Activated naive CD8-positive, alpha-beta T cell (primary cell): ENCODE results near the gene CACNG7.
"Not testable (repeated sequence)": the region's sequence is repeated elsewhere in the genome, so short reads cannot be mapped to it uniquely, and the experiment has no call there.

Source experiments
- H3K27ac Mint-ChIP-seq: one replicate; pipeline ENCODE4 v1.8.0; 2021; ENCODE audit warnings: mixed read lengths
- H3K27me3 Mint-ChIP-seq: one replicate; pipeline ENCODE4 v1.8.0; 2021; ENCODE audit warnings: mixed read lengths
- H3K36me3 Mint-ChIP-seq: one replicate; pipeline ENCODE4 v1.8.0; 2021; ENCODE audit warnings: mixed read lengths
- H3K4me1 Mint-ChIP-seq: one replicate; pipeline ENCODE4 v1.8.0; 2021; ENCODE audit warnings: low read depth, mixed read lengths
- H3K4me3 Mint-ChIP-seq: one replicate; pipeline ENCODE4 v1.8.0; 2021; ENCODE audit warnings: mild to moderate bottlenecking, mixed read lengths
- H3K9me3 Mint-ChIP-seq: one replicate; pipeline ENCODE4 v1.8.0; 2021; ENCODE audit warnings: low read depth, mixed read lengths

Gene CACNG7, protein sequence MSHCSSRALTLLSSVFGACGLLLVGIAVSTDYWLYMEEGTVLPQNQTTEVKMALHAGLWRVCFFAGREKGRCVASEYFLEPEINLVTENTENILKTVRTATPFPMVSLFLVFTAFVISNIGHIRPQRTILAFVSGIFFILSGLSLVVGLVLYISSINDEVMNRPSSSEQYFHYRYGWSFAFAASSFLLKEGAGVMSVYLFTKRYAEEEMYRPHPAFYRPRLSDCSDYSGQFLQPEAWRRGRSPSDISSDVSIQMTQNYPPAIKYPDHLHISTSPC

DNA sequence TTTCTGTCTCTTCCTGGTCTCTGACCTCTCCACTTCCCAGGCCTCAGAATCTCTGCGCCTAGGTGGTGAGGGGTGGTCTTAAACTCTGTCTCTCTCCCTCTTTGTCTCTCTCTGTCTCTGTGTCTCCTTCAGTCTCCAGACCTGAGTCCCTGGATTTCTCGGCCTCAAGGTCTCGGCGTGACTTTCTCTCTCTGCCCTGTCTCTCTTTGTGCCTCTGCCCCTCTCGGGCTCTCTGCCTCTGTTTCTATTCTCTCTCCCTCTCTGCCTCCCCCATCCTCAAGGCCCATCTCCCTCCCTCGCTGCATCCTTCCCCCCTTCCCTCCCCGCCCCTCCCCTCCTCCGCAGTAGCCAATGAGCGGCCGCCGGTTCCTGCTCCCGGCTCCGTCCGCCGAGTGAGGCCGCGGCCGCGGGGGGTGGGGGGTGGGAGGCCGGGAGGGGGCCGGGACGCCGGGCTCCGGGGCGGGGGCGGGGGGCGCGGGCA is at the start of gene CACNG7:
CACNG7 (plus strand) TSS at position 344 of the 481 bp plus-strand sequence. CDS start 3,554 bp downstream, outside the sequence.
- Mint-ChIP-seq H3K4me3 (peak within 1 kb of the TSS; percentile 67), H3K4me1 (peaks cover 21% of the 10 kb centered on the region), H3K27me3 (peaks cover 56% of the 10 kb centered on the region), H3K36me3 (no peaks in the 10 kb centered on the region), H3K27ac (no peak within 1 kb of the TSS), H3K9me3 (no peaks in the 10 kb centered on the region)

DNA sequence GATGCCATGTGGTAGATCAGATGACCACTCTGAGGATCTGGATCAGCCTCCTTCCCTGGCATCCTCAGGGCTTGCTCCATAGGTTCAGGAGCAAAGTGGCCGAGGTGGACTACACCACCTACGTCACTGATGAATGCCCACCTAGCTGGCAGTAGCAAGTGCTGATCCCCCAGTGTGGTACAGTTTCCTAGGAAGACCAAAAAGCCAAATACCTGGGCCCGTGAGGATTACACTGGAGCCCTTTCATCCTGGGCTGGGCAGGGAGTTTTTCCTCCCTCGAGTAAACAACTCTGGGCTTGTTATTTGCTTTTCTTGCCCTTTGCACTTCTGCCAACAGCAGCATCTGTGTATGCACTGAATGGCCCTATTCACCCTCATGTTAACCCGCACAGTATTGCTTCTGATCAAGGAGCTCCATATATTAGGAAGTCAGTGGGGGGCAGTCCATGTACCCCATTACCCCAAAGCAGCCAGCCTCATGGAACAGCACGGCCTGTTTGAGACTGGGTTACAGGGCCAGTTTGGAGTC is 44.7 kb upstream of the CACNG7 start:
- no peak overlapping the region for H3K27ac Mint-ChIP-seq
- no peaks in the 10 kb centered on the region for H3K9me3 Mint-ChIP-seq
- H3K4me1 Mint-ChIP-seq, result peaks cover 26% of the 10 kb centered on the region
- H3K4me3 Mint-ChIP-seq, result no peak overlapping the region
- H3K27me3 Mint-ChIP-seq, result no peaks in the 10 kb centered on the region
- H3K36me3 Mint-ChIP-seq, result no peaks in the 10 kb centered on the region

DNA sequence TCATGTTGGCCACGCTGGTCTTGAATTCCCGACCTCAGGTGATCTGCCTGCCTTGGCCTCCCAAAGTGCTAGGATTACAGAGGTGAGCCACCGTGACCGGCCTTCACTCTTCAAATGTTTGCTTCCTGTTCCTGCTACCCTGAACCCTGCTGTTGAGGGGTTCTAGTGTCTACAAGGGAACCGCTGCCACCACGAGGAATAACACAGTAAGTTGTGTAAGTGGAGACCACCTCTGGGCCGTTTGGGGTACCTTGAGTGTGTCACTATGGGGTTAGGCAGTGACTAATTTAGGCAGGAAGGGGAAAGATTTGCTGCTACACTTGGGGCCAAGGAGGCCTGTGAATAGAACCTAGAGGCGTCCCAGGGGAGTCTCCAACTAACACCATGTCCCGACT is 43.6 kb upstream of the CACNG7 start:
- H3K27ac Mint-ChIP-seq, result no peak overlapping the region

GRCh38 chr19:53865918-53866864 is 42.9 kb upstream of the CACNG7 start:
- peak overlapping the region; percentile 82 for H3K4me3 Mint-ChIP-seq
- H3K27ac Mint-ChIP-seq, result peak overlapping the region; percentile 85
- no peaks in the 10 kb centered on the region for H3K9me3 Mint-ChIP-seq

More for the DNA sequence above, 43.6 kb upstream of the CACNG7 start:
- H3K27me3 Mint-ChIP-seq, result no peaks in the 10 kb centered on the region
- peak overlapping the region; percentile 59 for H3K4me3 Mint-ChIP-seq
- no peaks in the 10 kb centered on the region for H3K9me3 Mint-ChIP-seq
- H3K4me1 Mint-ChIP-seq, result peaks cover 31% of the 10 kb centered on the region
- no peaks in the 10 kb centered on the region for H3K36me3 Mint-ChIP-seq

GRCh38 chr19:53866865-53867224 is 42.2 kb upstream of the CACNG7 start:
- no peaks in the 10 kb centered on the region for H3K27me3 Mint-ChIP-seq
- peak overlapping the region; percentile 85 for H3K27ac Mint-ChIP-seq
- H3K4me1 Mint-ChIP-seq, result peaks cover 42% of the 10 kb centered on the region
- peak overlapping the region; percentile 82 for H3K4me3 Mint-ChIP-seq
- no peaks in the 10 kb centered on the region for H3K9me3 Mint-ChIP-seq
- H3K36me3 Mint-ChIP-seq, result no peaks in the 10 kb centered on the region

More at GRCh38 chr19:53865918-53866864, 42.9 kb upstream of the CACNG7 start:
- H3K4me1 Mint-ChIP-seq, result peaks cover 37% of the 10 kb centered on the region
- H3K27me3 Mint-ChIP-seq, result no peaks in the 10 kb centered on the region
- no peaks in the 10 kb centered on the region for H3K36me3 Mint-ChIP-seq

DNA sequence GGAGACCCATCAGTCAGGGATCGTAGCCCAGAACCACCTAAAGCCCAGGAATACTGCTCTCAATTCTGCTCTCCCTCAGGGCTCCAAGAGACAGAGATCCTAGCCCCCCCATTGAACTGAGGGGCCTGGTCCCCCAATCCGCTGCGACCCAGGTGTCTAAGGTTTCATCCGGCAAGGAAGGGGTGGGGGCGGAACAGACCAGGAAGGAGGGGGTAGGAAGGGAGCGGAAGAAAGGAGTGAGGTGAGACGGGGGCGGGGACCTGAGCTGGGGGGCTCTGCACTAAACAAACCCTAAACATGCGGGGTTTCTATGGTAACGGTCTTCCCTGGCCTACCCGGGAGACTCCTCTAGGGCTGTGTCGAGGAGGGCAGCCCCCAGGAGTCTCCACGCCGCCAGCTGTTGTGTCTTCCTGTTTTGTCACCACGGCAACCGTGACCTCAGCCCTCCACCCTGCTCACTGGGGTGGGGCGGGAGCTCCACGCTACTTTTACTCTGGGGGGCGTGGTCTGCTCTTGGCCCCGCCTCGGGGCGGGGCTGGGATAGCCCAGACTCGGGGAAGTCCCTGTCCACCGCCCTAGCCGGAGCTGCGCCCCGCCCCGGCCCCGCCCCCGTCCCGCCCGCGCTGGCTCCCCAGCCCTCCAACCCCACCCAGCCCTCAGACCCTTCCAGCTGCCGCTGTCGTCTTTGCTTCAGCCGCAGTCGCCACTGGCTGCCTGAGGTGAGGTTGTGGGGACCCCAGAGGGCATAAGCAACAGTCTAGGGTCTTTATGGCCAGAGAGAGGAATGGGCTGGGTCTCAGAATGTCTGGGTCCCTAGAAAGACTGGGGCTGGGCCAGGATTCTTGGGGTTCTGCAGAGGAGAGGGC is 41.6 kb upstream of the CACNG7 start, which contains the start of gene MYADM:
MYADM (plus strand) TSS at position 659 of the 866 bp plus-strand sequence. CDS start 5,647 bp downstream, outside the sequence.
- Mint-ChIP-seq H3K4me3 (peak within 1 kb of the TSS; percentile 95), H3K4me1 (peaks cover 43% of the 10 kb centered on the region), H3K27ac (peak within 1 kb of the TSS; percentile 85), H3K27me3 (no peaks in the 10 kb centered on the region), H3K36me3 (no peaks in the 10 kb centered on the region), H3K9me3 (no peaks in the 10 kb centered on the region)

DNA sequence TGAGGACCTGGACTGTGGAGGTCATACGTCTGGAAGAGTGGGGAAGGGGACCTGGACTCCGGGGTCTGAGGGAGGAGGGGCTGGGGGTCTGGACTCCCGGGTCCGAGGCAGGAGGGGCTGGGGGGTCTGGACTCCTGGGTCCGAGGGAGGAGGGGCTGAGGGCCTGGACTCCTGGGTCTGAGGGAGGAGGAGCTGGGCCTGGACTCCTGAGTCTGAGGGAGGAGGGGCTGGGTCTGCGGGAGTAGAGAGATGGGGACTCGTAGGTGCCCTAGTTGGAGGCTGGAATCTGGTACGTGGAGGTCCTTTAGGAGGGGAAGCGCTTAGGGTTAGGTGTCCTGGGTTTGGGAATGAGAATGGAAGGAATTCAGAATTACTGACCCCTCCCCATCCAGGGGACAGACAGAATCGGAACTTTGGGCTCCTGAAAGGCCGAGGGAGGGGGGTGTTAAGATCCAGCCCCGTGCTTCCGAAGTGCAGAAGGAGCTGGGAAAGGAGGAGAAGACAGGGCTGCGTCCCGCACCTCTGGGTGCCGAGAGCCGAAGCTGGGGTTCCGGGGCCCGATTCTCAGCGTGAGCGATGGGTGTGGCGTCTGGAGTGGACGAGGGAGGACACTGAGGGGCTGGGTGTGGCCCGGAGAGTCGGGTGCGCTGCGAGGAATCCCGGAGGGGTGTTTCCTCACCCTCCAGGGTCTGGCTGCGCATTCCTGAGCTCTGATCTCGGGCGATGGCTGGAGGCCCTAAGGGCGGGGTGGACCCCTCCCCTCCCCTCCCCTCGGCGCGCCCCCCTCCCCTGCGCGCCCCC is 40.8 kb upstream of the CACNG7 start:
- Mint-ChIP-seq H3K4me1 (peaks cover 48% of the 10 kb centered on the region), H3K4me3 (peak overlapping the region; percentile 95), H3K27me3 (no peaks in the 10 kb centered on the region), H3K9me3 (no peaks in the 10 kb centered on the region), H3K27ac (peak overlapping the region; percentile 76), H3K36me3 (no peaks in the 10 kb centered on the region)

DNA sequence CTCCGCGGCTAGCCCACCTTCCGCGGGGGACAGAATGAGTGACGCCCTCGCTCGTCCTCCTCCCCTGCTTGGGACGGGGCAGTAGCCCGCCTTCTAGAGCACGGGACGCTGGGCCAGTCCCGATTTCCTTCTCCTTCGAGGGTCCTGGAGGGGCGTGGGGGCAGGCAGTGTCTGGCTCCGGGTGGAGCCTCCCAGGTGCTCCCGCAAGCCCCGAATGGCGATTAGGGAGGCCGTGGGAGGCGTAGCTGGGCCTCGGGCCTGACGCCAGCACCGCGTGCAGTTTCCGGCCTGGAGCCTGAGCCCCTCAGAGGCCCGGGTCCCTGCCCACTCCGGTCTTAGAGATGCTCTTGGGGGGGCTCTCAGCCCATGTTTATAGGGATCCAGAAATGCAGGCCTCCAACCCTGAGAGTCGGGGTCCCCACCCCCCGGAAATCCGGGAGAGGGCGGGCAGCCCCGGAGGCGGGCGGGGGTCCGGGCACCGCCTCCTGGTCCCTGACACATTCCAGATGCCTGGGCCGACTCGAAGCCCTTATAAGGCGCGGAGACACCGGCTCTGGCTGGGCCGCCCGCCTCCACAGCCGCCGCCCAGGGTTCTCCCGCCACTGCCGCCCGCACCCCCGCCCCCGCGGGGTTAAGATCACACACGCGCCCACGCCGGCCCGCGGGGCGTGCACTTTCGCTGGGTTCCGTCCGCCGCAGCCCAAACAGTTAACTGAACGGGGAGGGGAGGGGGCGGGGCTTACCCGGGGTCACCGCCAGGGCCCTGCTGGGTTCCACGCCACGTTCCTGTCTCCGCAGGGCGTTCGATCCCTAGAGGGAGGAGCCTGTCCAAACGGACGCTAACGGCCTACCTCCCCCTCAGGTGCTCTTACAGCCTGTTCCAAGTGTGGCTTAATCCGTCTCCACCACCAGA is 39.9 kb upstream of the CACNG7 start:
- H3K4me3 Mint-ChIP-seq, result peak overlapping the region; percentile 79
- peaks cover 57% of the 10 kb centered on the region for H3K4me1 Mint-ChIP-seq
- no peaks in the 10 kb centered on the region for H3K27me3 Mint-ChIP-seq
- H3K27ac Mint-ChIP-seq, result peak overlapping the region; percentile 41
- H3K9me3 Mint-ChIP-seq, result no peaks in the 10 kb centered on the region
- H3K36me3 Mint-ChIP-seq, result peaks cover 6% of the 10 kb centered on the region

DNA sequence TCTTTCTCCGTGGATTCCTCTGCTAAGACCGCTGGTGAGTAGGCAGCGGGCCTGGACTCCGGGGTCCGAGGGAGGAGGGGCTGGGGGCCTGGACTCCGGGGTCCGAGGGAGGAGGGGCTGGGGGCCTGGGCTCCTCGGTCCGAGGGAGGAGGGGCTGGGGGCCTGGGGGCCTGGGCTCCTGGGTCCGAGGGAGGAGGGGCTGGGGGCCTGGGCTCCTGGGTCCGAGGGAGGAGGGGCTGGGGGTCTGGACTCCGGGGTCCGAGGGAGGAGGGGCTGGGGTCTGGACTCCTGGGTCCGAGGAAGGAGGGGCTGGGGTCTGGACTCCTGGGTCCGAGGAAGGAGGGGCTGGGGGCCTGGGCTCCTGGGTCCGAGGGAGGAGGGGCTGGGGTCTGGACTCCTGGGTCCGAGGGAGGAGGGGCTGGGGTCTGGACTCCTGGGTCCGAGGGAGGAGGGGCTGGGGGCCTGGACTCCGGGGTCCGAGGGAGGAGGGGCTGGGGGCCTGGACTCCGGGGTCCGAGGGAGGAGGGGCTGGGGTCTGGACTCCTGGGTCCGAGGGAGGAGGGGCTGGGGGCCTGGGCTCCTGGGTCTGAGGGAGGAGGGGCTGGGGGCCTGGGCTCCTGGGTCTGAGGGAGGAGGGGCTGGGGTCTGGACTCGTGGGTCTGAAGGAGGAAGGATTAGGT is 39.1 kb upstream of the CACNG7 start:
- peak overlapping the region; percentile 79 for H3K4me3 Mint-ChIP-seq
- H3K27me3 Mint-ChIP-seq, H3K27ac Mint-ChIP-seq, H3K9me3 Mint-ChIP-seq: not testable (repeated sequence)
- H3K4me1 Mint-ChIP-seq, result peaks cover 65% of the 10 kb centered on the region
- H3K36me3 Mint-ChIP-seq, result peaks cover 11% of the 10 kb centered on the region

DNA sequence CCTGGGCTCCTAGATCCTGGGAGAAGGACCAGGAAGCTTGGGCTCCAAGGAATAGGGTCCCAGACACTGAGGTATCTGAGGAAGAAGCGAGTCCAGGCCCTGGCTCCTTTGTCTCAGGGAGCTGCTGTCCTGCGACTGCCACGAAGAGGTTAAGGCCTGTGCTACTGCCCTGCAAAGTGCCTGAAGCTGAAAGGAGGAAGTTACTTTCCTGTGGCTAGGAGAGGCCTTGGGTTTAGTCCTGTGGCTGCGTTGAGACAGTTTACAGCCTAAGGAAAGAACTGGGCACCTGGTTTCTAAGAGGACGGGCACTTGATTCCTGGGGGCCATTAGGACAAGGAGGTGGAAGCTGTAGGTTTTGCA is 38.6 kb upstream of the CACNG7 start:
- no peaks in the 10 kb centered on the region for H3K27me3 Mint-ChIP-seq
- peak overlapping the region; percentile 16 for H3K27ac Mint-ChIP-seq
- H3K4me1 Mint-ChIP-seq, result peaks cover 67% of the 10 kb centered on the region
- peak overlapping the region; percentile 67 for H3K4me3 Mint-ChIP-seq
- no peaks in the 10 kb centered on the region for H3K9me3 Mint-ChIP-seq
- H3K36me3 Mint-ChIP-seq, result peaks cover 11% of the 10 kb centered on the region

DNA sequence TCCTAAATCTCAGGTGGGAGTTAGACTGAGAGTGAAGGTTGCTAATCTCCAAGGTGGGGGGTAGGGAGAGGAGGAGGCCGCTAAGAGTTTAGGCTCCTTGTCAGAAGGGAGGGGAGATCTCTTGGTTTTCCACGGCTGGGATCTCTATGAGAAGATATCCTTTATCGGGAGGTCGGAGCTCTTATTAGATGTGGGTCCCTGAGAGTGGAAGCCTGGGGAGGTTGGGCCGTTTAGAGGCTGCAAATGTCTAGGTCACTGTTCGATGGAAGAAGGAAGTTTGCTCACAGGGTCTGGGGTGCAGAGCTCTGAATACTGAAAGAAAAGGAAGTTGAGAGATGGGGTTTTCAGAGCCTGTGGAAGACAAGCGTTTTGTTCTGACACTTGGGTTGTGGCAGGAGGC is 37.6 kb upstream of the CACNG7 start:
- Mint-ChIP-seq H3K27ac (peak overlapping the region; percentile 30), H3K4me1 (peaks cover 65% of the 10 kb centered on the region), H3K4me3 (peak overlapping the region; percentile 14), H3K9me3 (no peaks in the 10 kb centered on the region), H3K27me3 (no peaks in the 10 kb centered on the region), H3K36me3 (peaks cover 11% of the 10 kb centered on the region)

DNA sequence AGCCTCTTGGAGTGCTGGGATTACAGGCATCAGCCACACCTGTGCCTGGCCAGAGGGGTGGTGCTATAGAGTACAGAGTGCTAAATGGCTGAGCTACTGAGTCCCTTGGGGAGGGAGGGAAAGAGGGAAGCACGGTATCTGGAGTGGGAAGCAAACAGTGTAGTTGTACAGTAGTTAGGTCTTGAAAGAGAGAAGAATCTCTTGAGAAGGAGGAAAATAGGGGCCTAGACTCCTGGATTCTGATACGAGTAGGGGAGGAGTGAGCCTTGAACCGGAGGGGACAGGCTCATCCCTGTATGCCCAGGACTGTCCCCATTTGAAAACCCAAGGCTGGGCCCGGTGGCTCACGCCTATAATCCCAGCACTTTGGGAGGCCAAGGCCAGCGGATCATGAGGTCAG is 36.3 kb upstream of the CACNG7 start:
- peaks cover 11% of the 10 kb centered on the region for H3K36me3 Mint-ChIP-seq
- H3K4me1 Mint-ChIP-seq, result peaks cover 67% of the 10 kb centered on the region
- H3K4me3 Mint-ChIP-seq, result peak overlapping the region; percentile 38
- H3K9me3 Mint-ChIP-seq, result no peaks in the 10 kb centered on the region
- peak overlapping the region; percentile 34 for H3K27ac Mint-ChIP-seq
- H3K27me3 Mint-ChIP-seq, result no peaks in the 10 kb centered on the region
